HepG2 (cell line): ENCODE data around the gene RABGAP1L. TPM values are rescaled to one million over a fixed set of nuclear protein-coding genes. Genes with fewer than 3 reads are reported as not detected.

Experiments
- ATAC-seq: fragments of 200-7000 bp; cut with Tn5 transposase; 3 replicates; pipeline ENCODE4 v1.9.1; 2020; ENCODE audit warnings: mild to moderate bottlenecking, moderate library complexity
- BruUV-seq: library from RNA; stranded (reverse); fragments of 400-500 nt; replicated peaks from 2 replicates; lab custom pipeline; 2021; lab: Mats Ljungman, UMichigan
- CTCF ChIA-PET: fragments of 300-600 bp; formaldehyde crosslinking; extraction: SDS; loops from one replicate; lab custom pipeline; 2021; ENCODE audit warnings: low total read pairs, inconsistent platforms, low intra/inter-chr PET ratio; lab: Yijun Ruan, JAX
- POLR2A ChIA-PET: fragments of 350-600 bp; sonication (Branson Sonifier 250); formaldehyde crosslinking; loops from one replicate; lab custom pipeline; 2020; ENCODE audit warnings: antibody characterized with exemption, inconsistent platforms; lab: Yijun Ruan, JAX
- DNase-seq: peaks from one replicate; pipeline ENCODE4 v3.0.0-alpha.2; 2015; ENCODE audit warnings: low spot score
- FAIRE-seq: peaks from 3 replicates; lab custom pipeline; 2011; peaks lifted over from hg19 to GRCh38; lab: Jason Lieb, UNC
- H2AFZ ChIP-seq: one replicate; pipeline ENCODE4 v1.6.1; 2011; ENCODE audit warnings: low read length, inconsistent platforms
- H3K27ac ChIP-seq: fragments of 300-600 bp; 3 replicates; pipeline ENCODE4 v1.8.0; 2011; ENCODE audit warnings: mixed run types, mild to moderate bottlenecking, mixed read lengths, low read length, inconsistent platforms; ENCODE audit not compliant: insufficient read depth; ENCODE audit errors: extremely low read length
- H3K27me3 ChIP-seq, 2 experiments: fragments of 200-600 bp in 1 of 2; 2 replicates in 1 of 2; 3 replicates in 1 of 2; pipeline versions ENCODE4 v1.6.0 to v1.8.0; 2011; ENCODE audit warnings: low read length in 2 of 2, mild to moderate bottlenecking in 2 of 2, moderate library complexity in 2 of 2, inconsistent platforms in 1 of 2; ENCODE audit not compliant: insufficient read depth in 2 of 2, control insufficient read depth in 1 of 2
- H3K36me3 ChIP-seq, 2 experiments: fragments of 200-600 bp in 1 of 2; replicated peaks in 1 of 2; 2 replicates in 1 of 2; 3 replicates in 1 of 2; pipeline versions ENCODE4 v1.5.1 to v1.8.0; 2011; ENCODE audit warnings: low read length in 2 of 2, inconsistent platforms in 1 of 2; ENCODE audit not compliant: insufficient read depth in 2 of 2, control insufficient read depth in 1 of 2
- H3K4me1 ChIP-seq: 2 replicates; pipeline ENCODE4 v1.5.1; 2012; ENCODE audit warnings: low read length, inconsistent platforms; ENCODE audit not compliant: insufficient read depth
- H3K4me2 ChIP-seq: 2 replicates; pipeline ENCODE4 v1.6.0; 2011; ENCODE audit warnings: low read depth, low read length, inconsistent platforms
- H3K4me3 ChIP-seq, 3 experiments: fragments of 200-600 bp in 1 of 3; sonication (generic), shearing (Covaris generic) in 1 of 3; replicated peaks in 1 of 3; 2 replicates each; pipeline ENCODE4 v1.5.1; 2011 to 2016; ENCODE audit warnings: low read length in 3 of 3, inconsistent platforms in 2 of 3, low read depth in 2 of 3, mild to moderate bottlenecking in 2 of 3, control low read depth in 1 of 3, mixed read lengths in 1 of 3; ENCODE audit not compliant: insufficient read depth in 1 of 3
- H3K79me2 ChIP-seq: one replicate; pipeline ENCODE4 v1.6.1; 2011; ENCODE audit warnings: low read length, inconsistent platforms; ENCODE audit not compliant: insufficient read depth
- H3K9ac ChIP-seq: 2 replicates; pipeline ENCODE4 v1.6.0; 2011; ENCODE audit warnings: mild to moderate bottlenecking, low read depth, low read length, inconsistent platforms; ENCODE audit not compliant: insufficient read depth
- H3K9me3 ChIP-seq: 2 replicates; pipeline ENCODE4 v1.5.1; 2012; ENCODE audit warnings: mild to moderate bottlenecking, low read length
- H4K20me1 ChIP-seq: 2 replicates; pipeline ENCODE4 v1.6.0; 2011; ENCODE audit warnings: inconsistent platforms, mild to moderate bottlenecking, low read length, moderate library complexity; ENCODE audit not compliant: insufficient read depth
- AGO1 ChIP-seq: fragments of 200-400 bp; formaldehyde crosslinking; IDR thresholded peaks from 2 replicates; pipeline ENCODE4 v1.6.1; 2017; ENCODE audit warnings: mild to moderate bottlenecking, low read depth, low read length, moderate library complexity; ENCODE audit not compliant: poor library complexity, severe bottlenecking
- CHD4 ChIP-seq: fragments of 200-600 bp; sonication (generic); IDR thresholded peaks from 2 replicates; pipeline ENCODE4 v1.7.0; 2017; ENCODE audit warnings: mild to moderate bottlenecking, low read length, borderline replicate concordance
- CSRNP2 ChIP-seq: sonication (generic); formaldehyde crosslinking; conservative IDR thresholded peaks from 2 replicates; pipeline ENCODE4 v1.8.0; 2022; ENCODE audit warnings: low read depth, missing genetic modification reagents
- E2F2 ChIP-seq: sonication (generic); formaldehyde crosslinking; IDR thresholded peaks from 2 replicates; pipeline ENCODE4 v1.4.0; 2020; ENCODE audit warnings: missing genetic modification reagents, borderline replicate concordance
- ISX ChIP-seq: sonication (generic); formaldehyde crosslinking; conservative IDR thresholded peaks from 2 replicates; pipeline ENCODE4 v1.5.0; 2020; ENCODE audit warnings: missing genetic modification reagents
- JARID2 ChIP-seq: sonication (generic); formaldehyde crosslinking; IDR thresholded peaks from 2 replicates; pipeline ENCODE4 v1.8.1; 2023; ENCODE audit warnings: missing genetic modification reagents, inconsistent platforms; ENCODE audit not compliant: insufficient replicate concordance
- KDM2A ChIP-seq: sonication (generic); formaldehyde crosslinking; IDR thresholded peaks from 2 replicates; pipeline ENCODE4 v1.4.0; 2020; ENCODE audit warnings: low read depth, missing genetic modification reagents, borderline replicate concordance
- MXI1 ChIP-seq: IDR thresholded peaks from 3 replicates; pipeline ENCODE4 v1.6.1; 2012; ENCODE audit warnings: low read depth, low read length, inconsistent platforms, borderline replicate concordance
- NFATC3 ChIP-seq: sonication (generic); formaldehyde crosslinking; IDR thresholded peaks from 2 replicates; pipeline ENCODE4 v1.5.1; 2020; ENCODE audit warnings: mild to moderate bottlenecking, missing genetic modification reagents
- RBM39 ChIP-seq: fragments of 200-400 bp; formaldehyde crosslinking; IDR thresholded peaks from one replicate; pipeline ENCODE4 v1.6.1; 2018; ENCODE audit warnings: antibody characterized with exemption, mild to moderate bottlenecking, low read depth, low read length; ENCODE audit not compliant: poor library complexity, severe bottlenecking
- SIX1 ChIP-seq: sonication (generic); formaldehyde crosslinking; IDR thresholded peaks from 2 replicates; pipeline ENCODE4 v1.4.0; 2020; ENCODE audit warnings: missing genetic modification reagents, borderline replicate concordance
- ZBTB7B ChIP-seq: sonication (generic); formaldehyde crosslinking; IDR thresholded peaks from 2 replicates; pipeline ENCODE4 v1.4.0; 2020; ENCODE audit warnings: missing genetic modification reagents
- ZNF33B ChIP-seq: sonication (generic); formaldehyde crosslinking; IDR thresholded peaks from 2 replicates; pipeline ENCODE4 v1.5.1; 2020; ENCODE audit warnings: mild to moderate bottlenecking, missing genetic modification reagents
- ZNF441 ChIP-seq: sonication (generic); formaldehyde crosslinking; IDR thresholded peaks from 2 replicates; pipeline ENCODE4 v1.7.0; 2021; ENCODE audit warnings: missing genetic modification reagents, borderline replicate concordance
- WGBS: methylation state at CpG from one replicate; pipeline ENCODE4 v1.1.6; 2017; ENCODE audit warnings: low lambda C conversion rate; 5-methylcytosine and 5-hydroxymethylcytosine counted together
- in situ Hi-C: cut with HindIII; loops from 2 replicates; pipeline ENCODE4 v1.10.0; 2017; ENCODE audit warnings: low pct_unique_long_range_greater_than_20kb; ENCODE audit not compliant: extremely low pct_ligation_motif_present
- intact Hi-C: fragments of 100-400 bp; cut with micrococcal nuclease; formaldehyde crosslinking; loops from one replicate; pipeline ENCODE4 v1.10.0; 2022; ENCODE audit not compliant: unreplicated experiment
- polyA plus RNA-seq, 8 experiments: library from polyadenylated mRNA; depleted of rRNA in 3 of 8; stranded (reverse) in 7 of 8; unstranded in 1 of 8; fragments of >200 nt; fragmentation: Illumina TruSeq in 4 of 8; extraction: Trizol in 4 of 8; gene quantifications; 2 replicates each; pipeline versions ENCODE4 v1.2.1 to v1.2.3, GENCODE V29; 2011 to 2016; ENCODE audit warnings: low read depth in 4 of 8, missing spikeins in 1 of 8, mixed read lengths in 1 of 8; ENCODE audit not compliant: insufficient read depth in 1 of 8
- total RNA-seq, 5 experiments: library from RNA; depleted of rRNA; stranded (reverse); fragments of >200 nt; fragmentation: Illumina TruSeq; extraction: Trizol; gene quantifications; 2 replicates each; pipeline ENCODE4 v1.2.3, GENCODE V29; 2016; ENCODE audit warnings: low read depth in 1 of 5

Gene RABGAP1L
- total and polyA plus RNA-seq, 2 of the 13 experiments (the other 11 are each of a cell fraction or from before 2014, with no cell fraction given), result 7.9 to 22.6 TPM

- WGBS, result 96% methylated on average over 3 of the region's 3 CpGs
Observed at GRCh38 chr1:174407665-174408064, 248.3 kb downstream of the RABGAP1L start.

More at GRCh38 chr1:174407665-174408064, 248.3 kb downstream of the RABGAP1L start:
- no peaks in the 10 kb centered on the region for H3K27me3 ChIP-seq
- H2AFZ ChIP-seq, result no peak overlapping the region
- CTCF ChIA-PET, result no interaction called here
- BruUV-seq, result no TSS peak
- intact Hi-C loops (no loop called here), in situ Hi-C loops (no loop called here)
- H3K4me1 ChIP-seq, result no peaks in the 10 kb centered on the region; the same call in 1 of the 2 replicates
- no peaks in the 10 kb centered on the region for H4K20me1 ChIP-seq
- DNase-seq, result no peak
- POLR2A ChIA-PET, result no interaction called here
- no peaks in the 10 kb centered on the region for H3K36me3 ChIP-seq
- no peaks in the 10 kb centered on the region for H3K9me3 ChIP-seq
- H3K27ac ChIP-seq, result no peak overlapping the region
- no peak overlapping the region for H3K4me2 ChIP-seq
- H3K4me3 ChIP-seq, result no peak overlapping the region
- FAIRE-seq, result no peak
- no peak overlapping the region for H3K9ac ChIP-seq
- no peak for ATAC-seq
- no peaks in the 10 kb centered on the region for H3K79me2 ChIP-seq
- TF ChIP-seq RBM39, result no peak
- no peak for TF ChIP-seq KDM2A (CRISPR knock-in tag)
- TF ChIP-seq E2F2 (CRISPR knock-in tag), result no peak
- no peak for TF ChIP-seq SIX1 (CRISPR knock-in tag)
- TF ChIP-seq CHD4, result no peak
- no peak for TF ChIP-seq CSRNP2 (CRISPR knock-in tag)
- no peak for TF ChIP-seq ISX (CRISPR knock-in tag)
- no peak for TF ChIP-seq NFATC3 (CRISPR knock-in tag)
- no peak for TF ChIP-seq JARID2 (CRISPR knock-in tag)
- no peak for TF ChIP-seq ZNF441 (CRISPR knock-in tag)
- TF ChIP-seq ZBTB7B (CRISPR knock-in tag), result no peak
- TF ChIP-seq MXI1, result no peak
- TF ChIP-seq AGO1, result no peak
- no peak for TF ChIP-seq ZNF33B
